ENCODE results near the gene STIM2.

STIM2 gene

DNA sequence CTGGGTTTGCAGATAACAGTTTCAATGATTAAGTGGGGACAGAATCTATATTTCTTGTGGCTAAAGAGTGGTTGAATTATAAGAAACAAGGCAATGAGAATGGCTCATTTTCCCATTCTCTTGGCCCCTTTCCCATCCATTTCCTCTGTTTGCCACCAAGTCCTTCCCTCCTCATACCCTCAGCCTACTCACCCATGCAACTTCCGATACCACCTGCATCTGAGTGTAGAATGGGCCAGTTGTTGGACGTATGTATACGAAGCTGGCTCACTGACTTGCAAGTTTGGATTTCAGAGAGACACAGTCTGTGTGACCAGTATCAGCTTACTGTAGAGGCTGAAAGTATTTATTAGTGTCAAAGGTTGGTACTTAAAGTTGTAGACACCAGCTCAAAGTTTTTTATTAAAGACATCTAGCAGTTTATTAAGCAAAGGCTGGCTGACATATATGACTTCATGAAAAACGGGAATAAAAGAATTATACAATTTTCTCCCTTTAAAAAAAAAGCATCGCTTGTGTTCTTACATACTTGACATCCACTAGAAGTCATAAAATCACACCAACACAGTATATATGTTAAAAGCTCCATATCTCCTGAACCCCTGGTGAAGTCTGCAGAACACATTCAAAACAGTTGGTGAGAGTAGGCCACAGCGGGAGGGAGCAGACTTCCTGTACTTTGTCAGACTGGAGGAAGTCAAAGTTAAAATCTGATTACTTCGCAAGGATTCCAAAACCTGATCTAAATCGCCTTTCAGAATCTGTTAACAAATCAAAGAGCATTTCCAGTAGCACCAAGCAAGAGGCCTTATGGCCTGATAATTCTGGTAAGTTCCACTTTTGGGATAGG is 22.4 kb upstream of the STIM2 start:
- DNase-seq, result no peak

GRCh38 chr4:26839016-26839415 is 21.6 kb upstream of the STIM2 start:
- no peak for DNase-seq

GRCh38 chr4:26839534-26839951 is 21.1 kb upstream of the STIM2 start:
- DNase-seq, result peak; percentile 89

- no peak for DNase-seq
These were observed 19.9 kb upstream of the STIM2 start for GRCh38 chr4:26840786-26841185.

GRCh38 chr4:26842911-26843310 is 17.7 kb upstream of the STIM2 start:
- DNase-seq, result no peak

DNA sequence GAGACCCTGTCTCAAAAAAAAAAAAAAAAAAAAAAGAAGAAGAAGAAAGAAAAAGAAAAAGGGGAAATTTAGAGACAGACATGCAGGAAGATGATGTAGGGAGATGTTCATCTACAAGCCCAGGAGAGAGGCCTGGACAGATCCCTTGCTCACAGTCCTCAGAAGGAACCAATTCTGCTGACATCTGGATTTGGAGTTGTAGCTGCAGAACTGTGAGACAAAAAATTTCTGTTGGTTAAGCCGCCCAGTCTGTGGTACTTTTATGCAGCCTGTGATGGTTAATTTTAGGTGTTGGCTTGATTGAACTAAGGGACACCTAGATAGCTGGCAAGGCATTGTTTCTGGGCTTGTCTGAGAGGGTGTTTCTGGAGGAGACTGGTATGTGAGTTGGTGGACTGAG is 10.1 kb upstream of the STIM2 start:
- DNase-seq, result no peak

GRCh38 chr4:26851129-26851528 is 9.5 kb upstream of the STIM2 start:
- no peak for DNase-seq

- peak; percentile 72 for DNase-seq
These were observed 5.9 kb upstream of the STIM2 start for GRCh38 chr4:26854701-26855100.

GRCh38 chr4:26856906-26857277 is 3.7 kb upstream of the STIM2 start:
- DNase-seq, result peak; percentile 26

- peak; percentile 77 for DNase-seq
These were observed 3.2 kb upstream of the STIM2 start for GRCh38 chr4:26857278-26858034.

DNA sequence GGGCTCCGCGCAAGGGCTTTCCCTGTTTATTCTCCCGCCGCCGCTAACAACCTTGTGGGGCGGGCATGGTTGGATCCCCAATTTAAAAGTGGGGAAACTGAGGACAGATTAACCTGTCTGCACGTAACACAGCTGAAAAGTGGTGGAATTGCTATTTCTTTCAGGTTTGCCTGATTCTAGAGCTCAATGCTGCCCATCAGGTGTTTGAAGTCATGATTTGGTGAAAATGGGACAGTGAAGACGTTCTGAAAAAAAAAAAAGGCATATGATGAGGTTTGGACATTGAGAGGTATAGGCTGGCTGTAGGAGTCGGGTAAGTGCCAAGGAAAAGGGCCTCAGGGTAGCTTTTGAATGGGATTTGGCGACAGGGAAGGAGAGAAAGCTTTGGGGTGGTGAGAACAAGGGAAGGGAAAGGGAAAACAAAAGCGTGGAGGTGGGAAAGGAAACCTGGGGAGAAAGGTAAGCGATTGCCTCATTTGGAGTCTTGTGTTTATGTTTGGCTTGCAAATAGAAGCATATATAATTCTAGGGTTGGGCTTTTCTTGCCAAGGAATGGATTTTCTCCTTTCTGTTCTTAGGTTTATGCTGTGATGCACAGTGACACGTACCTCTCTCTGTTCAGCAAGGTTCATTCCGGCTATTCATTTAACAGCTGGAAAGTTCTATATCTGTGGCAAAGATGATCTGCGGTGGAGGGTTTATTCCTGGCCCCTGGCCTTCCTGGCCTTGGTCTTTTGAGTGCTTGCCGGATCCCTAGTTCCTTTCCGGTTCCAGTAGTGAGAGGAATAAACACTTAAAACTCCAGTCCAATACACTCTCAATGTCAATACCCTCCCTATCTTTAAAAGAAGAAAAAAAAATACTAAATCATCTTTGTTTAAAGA is 2.4 kb upstream of the STIM2 start:
- no peak for DNase-seq

DNA sequence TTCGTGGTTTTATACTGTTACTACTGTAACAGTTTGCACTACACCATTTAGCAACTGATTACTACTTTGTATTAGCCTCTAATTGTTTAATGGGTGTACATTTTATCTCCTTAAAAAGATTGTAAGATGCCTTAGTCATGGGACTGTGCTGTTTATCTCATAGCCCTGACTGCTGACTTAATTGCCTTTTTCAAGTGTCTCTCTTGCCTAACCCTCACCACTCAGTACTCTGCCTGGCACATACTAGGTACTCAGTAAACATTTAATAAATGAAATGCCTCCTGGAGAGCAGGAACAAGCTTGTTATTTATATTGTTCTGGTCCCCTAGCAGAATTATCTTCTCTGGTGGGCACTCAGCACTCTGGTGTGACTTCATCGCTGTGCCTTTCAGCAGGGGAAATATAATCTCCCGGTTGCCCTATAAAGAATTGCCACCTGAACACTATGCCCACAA is 1.7 kb upstream of the STIM2 start:
- no peak for DNase-seq

GRCh38 chr4:26859762-26860156 is 882 bp upstream of the STIM2 start:
- no peak for DNase-seq

- DNase-seq, result no peak
These were observed 337 bp downstream of the STIM2 start for GRCh38 chr4:26860922-26861433.

DNA sequence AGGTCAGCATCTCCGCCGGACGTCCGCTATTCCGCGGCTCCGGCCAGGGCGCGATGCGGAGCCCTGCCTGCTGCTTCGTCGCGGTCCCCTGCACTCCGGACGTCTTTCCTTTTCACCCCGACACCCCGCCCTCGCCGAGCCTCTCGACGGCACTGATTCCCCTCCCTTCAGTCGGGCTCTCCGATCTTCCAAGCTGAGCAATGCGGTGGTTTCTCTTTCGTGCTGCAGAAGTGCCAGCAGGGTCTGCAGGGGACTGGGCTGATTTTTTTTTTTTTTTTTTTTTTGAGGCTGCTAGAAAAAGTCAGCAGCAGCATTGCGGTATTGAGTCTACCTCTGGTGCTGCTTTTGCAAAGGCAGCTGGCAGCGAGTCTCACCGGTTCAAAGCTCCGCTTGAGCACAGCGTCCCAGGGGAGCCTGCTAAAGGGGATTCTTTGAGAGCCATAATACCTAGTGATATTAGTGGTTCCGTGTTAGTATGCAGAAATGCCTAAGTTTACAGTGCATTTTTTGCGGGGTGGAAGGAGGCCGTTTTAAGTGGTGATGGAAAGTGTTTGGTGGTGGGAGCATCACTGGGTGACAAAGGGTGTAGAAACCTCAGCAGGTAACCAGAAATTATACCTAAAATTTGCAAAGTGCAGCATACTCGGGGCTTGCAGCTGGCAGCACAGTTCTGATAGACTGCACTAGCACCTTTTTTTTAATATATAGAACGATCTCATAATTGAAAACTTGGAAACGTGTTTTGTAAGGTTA is 969 bp downstream of the STIM2 start:
- DNase-seq, result peak; percentile 72

- no peak for DNase-seq
These were observed 1.8 kb downstream of the STIM2 start for GRCh38 chr4:26862381-26862915.

GRCh38 chr4:26863512-26863911 is 2.9 kb downstream of the STIM2 start:
- no peak for DNase-seq

- DNase-seq, result no peak
These were observed 4.3 kb downstream of the STIM2 start for GRCh38 chr4:26864899-26865298.

DNA sequence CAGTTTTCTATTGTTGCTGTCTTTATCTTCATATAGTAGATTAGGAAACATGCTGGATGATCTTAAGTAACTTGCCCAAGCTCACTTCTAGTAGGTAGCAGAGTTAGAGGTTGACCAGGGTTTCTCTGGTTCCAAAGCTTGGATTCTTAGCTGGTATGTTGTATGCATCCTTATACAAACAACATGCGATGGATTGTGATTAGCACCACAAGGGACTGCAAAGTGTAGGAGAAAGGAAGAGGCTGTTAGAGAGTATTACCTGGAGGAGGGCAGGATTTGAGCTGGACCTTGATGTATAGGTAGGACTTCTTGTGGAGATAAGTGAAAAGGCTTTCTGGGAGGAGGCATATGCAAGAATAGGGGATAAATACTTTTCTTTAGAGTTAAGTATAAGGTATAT is 5.6 kb downstream of the STIM2 start:
- DNase-seq, result no peak

DNA sequence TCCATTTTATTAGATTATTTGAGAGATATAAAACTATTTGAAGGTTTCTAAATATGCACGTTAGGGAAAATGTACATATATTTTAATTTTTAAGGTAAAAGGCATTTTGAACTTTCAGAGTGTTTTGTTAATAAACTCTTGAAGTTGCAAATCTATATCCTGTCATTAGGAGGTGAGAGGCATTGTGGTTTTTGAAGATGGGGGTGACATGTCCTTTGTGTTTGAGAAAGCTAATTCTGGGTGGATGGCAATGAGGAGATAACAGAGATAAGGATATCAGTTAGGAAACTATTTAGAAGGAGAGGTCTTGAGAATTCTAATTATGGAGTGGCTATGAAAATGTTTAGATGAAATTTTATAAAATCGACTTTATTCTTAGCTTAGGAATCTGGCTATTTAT is 6.1 kb downstream of the STIM2 start:
- DNase-seq, result no peak

GRCh38 chr4:26867914-26868684 is 7.5 kb downstream of the STIM2 start:
- no peak for DNase-seq

All from NCI-H2171 treated with DMSO at 0.1 percent for 48 hours (cell line).